Ovary (tissue), 3 donors: ENCODE measurements around the gene TBCE.

Source experiments
- EP300 ChIP-seq: sonication (generic); formaldehyde crosslinking; IDR thresholded peaks from one replicate; pipeline ENCODE4 v1.6.1; 2017; ENCODE audit warnings: antibody characterized with exemption
- POLR2A ChIP-seq: fragments of 450-650 bp; IDR thresholded peaks from one replicate; pipeline ENCODE4 v1.6.1; 2017; ENCODE audit warnings: antibody characterized with exemption, mild to moderate bottlenecking, moderate library complexity
- TF ChIP-seq, protein P1 (sequence below), 3 donors: fragments of 450-650 bp in 2 of 3; fragments of 200-600 bp in 1 of 3; IDR thresholded peaks; one replicate each; pipeline versions ENCODE4 v1.5.1 to v1.8.0; 2016 to 2022; ENCODE audit warnings: antibody characterized with exemption in 3 of 3, mild to moderate bottlenecking in 1 of 3
- donor health status: DM: no; HTN: no; CAD: no.

GRCh38 chr1:235391874-235392273 lies 24.6 kb downstream of the TBCE start:
- no peak for TF ChIP-seq POLR2A
- TF ChIP-seq, protein P1, sequence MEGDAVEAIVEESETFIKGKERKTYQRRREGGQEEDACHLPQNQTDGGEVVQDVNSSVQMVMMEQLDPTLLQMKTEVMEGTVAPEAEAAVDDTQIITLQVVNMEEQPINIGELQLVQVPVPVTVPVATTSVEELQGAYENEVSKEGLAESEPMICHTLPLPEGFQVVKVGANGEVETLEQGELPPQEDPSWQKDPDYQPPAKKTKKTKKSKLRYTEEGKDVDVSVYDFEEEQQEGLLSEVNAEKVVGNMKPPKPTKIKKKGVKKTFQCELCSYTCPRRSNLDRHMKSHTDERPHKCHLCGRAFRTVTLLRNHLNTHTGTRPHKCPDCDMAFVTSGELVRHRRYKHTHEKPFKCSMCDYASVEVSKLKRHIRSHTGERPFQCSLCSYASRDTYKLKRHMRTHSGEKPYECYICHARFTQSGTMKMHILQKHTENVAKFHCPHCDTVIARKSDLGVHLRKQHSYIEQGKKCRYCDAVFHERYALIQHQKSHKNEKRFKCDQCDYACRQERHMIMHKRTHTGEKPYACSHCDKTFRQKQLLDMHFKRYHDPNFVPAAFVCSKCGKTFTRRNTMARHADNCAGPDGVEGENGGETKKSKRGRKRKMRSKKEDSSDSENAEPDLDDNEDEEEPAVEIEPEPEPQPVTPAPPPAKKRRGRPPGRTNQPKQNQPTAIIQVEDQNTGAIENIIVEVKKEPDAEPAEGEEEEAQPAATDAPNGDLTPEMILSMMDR (IDR thresholded peaks at IDR 0.05): no peak
- no peak for TF ChIP-seq EP300
